T-cell (primary cell): Measurements from ENCODE around the gene CIROP. TPM values are rescaled to one million over a fixed set of nuclear protein-coding genes. Genes with fewer than 3 reads are reported as not detected.

Source experiments
- ATAC-seq, 4 experiments: fragments of 200-7000 bp in 3 of 4; fragments of 150-1000 bp in 1 of 4; cut with Tn5 transposase; replicated peaks in 1 of 4; 1 replicate in 3 of 4; 2 replicates in 1 of 4; pipeline ENCODE4 v1.10.0; 2021; ENCODE audit warnings: moderate library complexity in 3 of 4, mild to moderate bottlenecking in 2 of 4, moderate number of reproducible peaks in 1 of 4
- CTCF ChIA-PET, 2 donors: fragments of 300-600 bp; sonication (Branson Sonifier 250); formaldehyde crosslinking; loops; one replicate each; lab custom pipeline; 2022; ENCODE audit warnings: antibody characterized with exemption in 2 of 2; lab: Charles Lee
- POLR2A ChIA-PET, 2 donors: fragments of 300-600 bp; sonication (Branson Sonifier 250); formaldehyde crosslinking; loops; one replicate each; lab custom pipeline; 2022; ENCODE audit warnings: antibody characterized with exemption in 2 of 2; lab: Charles Lee
- DNase-seq, 35 experiments: peaks; one replicate each; pipeline versions ENCODE4 v3.0.0 to v3.0.0-alpha.2; 2013 to 2023
- H3K27ac ChIP-seq: one replicate; pipeline ENCODE4 v1.5.1; 2013; ENCODE audit warnings: low read length
- H3K27me3 ChIP-seq, 2 experiments: replicated peaks in 1 of 2; 1 replicate in 1 of 2; 2 replicates in 1 of 2; pipeline versions ENCODE4 v1.6.1 to v1.7.0; 2013; ENCODE audit warnings: low read length in 1 of 2, mixed read lengths in 1 of 2; ENCODE audit not compliant: control insufficient read depth in 2 of 2, insufficient read depth in 2 of 2; ENCODE audit errors: extremely low read depth in 1 of 2
- H3K36me3 ChIP-seq, 2 donors: 1 replicate in 1 of 2; 2 replicates in 1 of 2; pipeline versions ENCODE4 v1.6.1 to v1.7.0; 2013; ENCODE audit warnings: low read length in 1 of 2; ENCODE audit not compliant: control insufficient read depth in 2 of 2, insufficient read depth in 1 of 2; ENCODE audit errors: extremely low read depth in 1 of 2
- H3K4me1 ChIP-seq, 2 experiments: 1 replicate in 1 of 2; 2 replicates in 1 of 2; pipeline versions ENCODE4 v1.6.1 to v1.7.0; 2013; ENCODE audit warnings: low read length in 2 of 2, mixed read lengths in 1 of 2; ENCODE audit not compliant: insufficient read depth in 2 of 2, control insufficient read depth in 1 of 2; ENCODE audit errors: extremely low read depth in 1 of 2
- H3K4me3 ChIP-seq, 2 donors: 1 replicate in 1 of 2; 2 replicates in 1 of 2; pipeline versions ENCODE4 v1.5.1 to v1.7.0; 2013; ENCODE audit warnings: mild to moderate bottlenecking in 2 of 2, low read length in 1 of 2, moderate library complexity in 1 of 2; ENCODE audit not compliant: control insufficient read depth in 1 of 2; ENCODE audit errors: extremely low read depth in 1 of 2
- H3K9me3 ChIP-seq: 2 replicates; pipeline ENCODE4 v1.7.0; 2013
- H3K27ac Mint-ChIP-seq, 2 donors: one replicate each; pipeline ENCODE4 v1.8.0; 2020 to 2021; ENCODE audit warnings: mild to moderate bottlenecking in 2 of 2, mixed read lengths in 2 of 2
- H3K27me3 Mint-ChIP-seq, 2 donors: one replicate each; pipeline ENCODE4 v1.8.0; 2021 to 2022; ENCODE audit warnings: mixed read lengths in 2 of 2
- H3K36me3 Mint-ChIP-seq: one replicate; pipeline ENCODE4 v1.8.0; 2021; ENCODE audit warnings: mixed read lengths
- H3K4me1 Mint-ChIP-seq, 3 donors: one replicate each; pipeline ENCODE4 v1.8.0; 2020 to 2022; ENCODE audit warnings: mixed read lengths in 3 of 3, mild to moderate bottlenecking in 1 of 3
- H3K4me3 Mint-ChIP-seq, 3 donors: one replicate each; pipeline ENCODE4 v1.8.0; 2020 to 2022; ENCODE audit warnings: mild to moderate bottlenecking in 3 of 3, mixed read lengths in 3 of 3, moderate library complexity in 3 of 3
- H3K9me3 Mint-ChIP-seq, 3 donors: one replicate each; pipeline ENCODE4 v1.8.0; 2020 to 2022; ENCODE audit warnings: mixed read lengths in 3 of 3
- WGBS: methylation state at CpG from one replicate; pipeline ENCODE4 v1.1.5; 2013; ENCODE audit warnings: missing lambda C conversion rate; ENCODE audit not compliant: insufficient coverage; 5-methylcytosine and 5-hydroxymethylcytosine counted together
- total RNA-seq, 35 experiments: library from RNA in 6 of 35; stranded (reverse) in 6 of 35; fragments of 120-200 nt in 1 of 35; gene quantifications; one replicate each; pipeline versions ENCODE4 v1.2.1 to v1.2.4 and lab custom pipeline; 2013 to 2026

Gene CIROP
- total RNA-seq, 5 donors from 2014 or later (not counting 1 experiment from before 2014, with no cell fraction given): not detected

GRCh38 chr14:23056956-23057756, 47.6 kb downstream of the CIROP start, which contains the start of gene CDH24:
CDH24 (minus strand) TSS chr14:23057520; CDS start chr14:23055733, 1,787 bp downstream.
- POLR2A ChIA-PET: interaction anchor here in 1 of 2 donors (1.2 kb wide), 1 partner anchor 71 kb away, joined by 4 read pairs; no protein-coding TSS in a partner anchor

GRCh38 chr14:23056145-23056955, 48.4 kb downstream of the CIROP start:
- H3K36me3 Mint-ChIP-seq: peaks cover 14% of the 10 kb centered on the region
- H3K4me1 Mint-ChIP-seq: peaks cover 14 to 21% (median 17%) of the 10 kb centered on the region in 3 donors
- ATAC-seq (peak; percentile 51 to 68 (median 58)), DNase-seq (peak; percentile 24 to 81 (median 59))
- ChIA-PET POLR2A (interaction anchor here in 1 of 2 donors (0.6 kb wide), 1 partner anchor 256 kb away, joined by 5 read pairs; no protein-coding TSS in a partner anchor), CTCF (interaction anchor here (0.6 to 7.8 kb wide), 13 partner anchors 12 to 127 kb away, joined by 3 to 140 read pairs (median 5); partner anchors contain the start of gene PRMT5 (in 1 of the 2))
- Histone ChIP-seq H3K36me3 (peaks cover 15 to 25% of the 10 kb centered on the region in 2 donors), H3K9me3 (no peaks in the 10 kb centered on the region), H3K27me3 (peaks cover 0 to 6% of the 10 kb centered on the region in 2 experiments), H3K4me1 (peaks cover 6 to 20% of the 10 kb centered on the region in 2 experiments), H3K4me3 (peak overlapping the region; percentile 12 to 86), H3K27ac (peak overlapping the region; percentile 29)
- peak overlapping the region; percentile 18 to 71 for H3K27ac Mint-ChIP-seq
- H3K27me3 Mint-ChIP-seq: no peaks in the 10 kb centered on the region
- H3K9me3 Mint-ChIP-seq: no peaks in the 10 kb centered on the region
- 18% methylated on average over 9 of the region's 17 CpGs for WGBS
- H3K4me3 Mint-ChIP-seq: peak overlapping the region; percentile 81 to 82 (median 82)

More at GRCh38 chr14:23056956-23057756, 47.6 kb downstream of the CIROP start, which contains the start of gene CDH24:
- Histone ChIP-seq H3K27ac (peak within 1 kb of the TSS; percentile 29), H3K9me3 (no peaks in the 10 kb centered on the region), H3K4me1 (peaks cover 6 to 20% of the 10 kb centered on the region in 2 experiments), H3K27me3 (peaks cover 0 to 6% of the 10 kb centered on the region in 2 experiments), H3K4me3 (peak within 1 kb of the TSS; percentile 77 to 86), H3K36me3 (peaks cover 15 to 31% of the 10 kb centered on the region in 2 donors)
- peak in 34 of 35 experiments; percentile 23 to 78 (median 53) for DNase-seq
- Mint-ChIP-seq H3K4me3 (peak within 1 kb of the TSS; percentile 82 to 84 (median 84)), H3K9me3 (no peaks in the 10 kb centered on the region), H3K27me3 (no peaks in the 10 kb centered on the region), H3K27ac (peak within 1 kb of the TSS; percentile 71 to 81), H3K4me1 (peaks cover 14 to 21% (median 17%) of the 10 kb centered on the region in 3 donors), H3K36me3 (peaks cover 16% of the 10 kb centered on the region)
- WGBS: 2% methylated on average over 67 of the region's 73 CpGs
- CTCF ChIA-PET: interaction anchor here (0.6 to 7.8 kb wide), 27 partner anchors 12 to 341 kb away, joined by 3 to 140 read pairs (median 5); partner anchors contain the start of gene PRMT5 (in 1 of the 2)
- peak; percentile 70 to 82 (median 76) for ATAC-seq

- H3K36me3 ChIP-seq: peaks cover 12 to 18% of the 10 kb centered on the region in 2 donors
- ATAC-seq: peak in 1 of 4 experiments; percentile 1
- Mint-ChIP-seq H3K4me1 (peaks cover 14 to 21% (median 17%) of the 10 kb centered on the region in 3 donors), H3K27ac (no peak overlapping the region), H3K27me3 (no peaks in the 10 kb centered on the region), H3K36me3 (peaks cover 9% of the 10 kb centered on the region), H3K9me3 (no peaks in the 10 kb centered on the region), H3K4me3 (peak overlapping the region; percentile 81 to 82 (median 82))
- peaks cover 6 to 20% of the 10 kb centered on the region in 2 experiments for H3K4me1 ChIP-seq
- H3K27me3 ChIP-seq: peaks cover 0 to 6% of the 10 kb centered on the region in 2 experiments
- H3K9me3 ChIP-seq: no peaks in the 10 kb centered on the region
- CTCF ChIA-PET: interaction anchor here (0.6 to 7.8 kb wide), 10 partner anchors 13 to 83 kb away, joined by 3 to 140 read pairs (median 4); no protein-coding TSS in a partner anchor
- H3K4me3 ChIP-seq: no peak overlapping the region
- H3K27ac ChIP-seq: no peak overlapping the region
- 75% methylated on average over 5 of the region's 6 CpGs for WGBS
- POLR2A ChIA-PET: interaction anchor here (0.5 to 0.6 kb wide), 2 partner anchors 86 to 257 kb away, joined by 5 to 7 read pairs; no protein-coding TSS in a partner anchor
- DNase-seq: no peak
These were observed 49.1 kb downstream of the CIROP start for GRCh38 chr14:23055621-23056144.

GRCh38 chr14:23055147-23055550, 49.6 kb downstream of the CIROP start:
- ATAC-seq (no peak), DNase-seq (no peak)
- Mint-ChIP-seq H3K27ac (no peak overlapping the region), H3K4me3 (no peak overlapping the region), H3K36me3 (peaks cover 8% of the 10 kb centered on the region), H3K27me3 (no peaks in the 10 kb centered on the region), H3K9me3 (no peaks in the 10 kb centered on the region), H3K4me1 (peaks cover 14 to 21% (median 17%) of the 10 kb centered on the region in 3 donors)
- Histone ChIP-seq H3K27me3 (peaks cover 0 to 6% of the 10 kb centered on the region in 2 experiments), H3K4me3 (no peak overlapping the region), H3K4me1 (peaks cover 6 to 20% of the 10 kb centered on the region in 2 experiments), H3K27ac (no peak overlapping the region), H3K9me3 (no peaks in the 10 kb centered on the region), H3K36me3 (peaks cover 12 to 13% of the 10 kb centered on the region in 2 donors)
- over 99% methylated on average over 12 of the region's 12 CpGs for WGBS
- CTCF ChIA-PET: interaction anchor here (0.6 to 7.8 kb wide), 12 partner anchors 14 to 70 kb away, joined by 3 to 140 read pairs (median 4); no protein-coding TSS in a partner anchor
- POLR2A ChIA-PET: interaction anchor here in 1 of 2 donors (0.5 to 0.6 kb wide), 2 partner anchors 44 to 85 kb away, joined by 7 read pairs; no protein-coding TSS in a partner anchor

- POLR2A ChIA-PET: interaction anchor here in 1 of 2 donors (0.6 kb wide), 1 partner anchor 43 kb away, joined by 7 read pairs; no protein-coding TSS in a partner anchor
- ATAC-seq (no peak), DNase-seq (peak in 12 of 35 experiments; percentile 19 to 50 (median 30))
- Mint-ChIP-seq H3K36me3 (peaks cover 3% of the 10 kb centered on the region), H3K27me3 (no peaks in the 10 kb centered on the region), H3K9me3 (no peaks in the 10 kb centered on the region), H3K4me1 (peaks cover 14 to 21% (median 17%) of the 10 kb centered on the region in 3 donors), H3K27ac (no peak overlapping the region), H3K4me3 (no peak overlapping the region)
- Histone ChIP-seq H3K27ac (no peak overlapping the region), H3K36me3 (peaks cover 5 to 8% of the 10 kb centered on the region in 2 donors), H3K4me1 (peaks cover 6 to 20% of the 10 kb centered on the region in 2 experiments), H3K9me3 (no peaks in the 10 kb centered on the region), H3K4me3 (no peak overlapping the region), H3K27me3 (peaks cover 0 to 6% of the 10 kb centered on the region in 2 experiments)
- WGBS: 65% methylated on average over 9 of the region's 17 CpGs
- CTCF ChIA-PET: interaction anchor here (0.6 to 3.4 kb wide), 9 partner anchors 20 to 69 kb away, joined by 3 to 26 read pairs (median 4); no protein-coding TSS in a partner anchor
These were observed 50.6 kb downstream of the CIROP start for GRCh38 chr14:23054000-23054811.
